K562 (cell line): Measurements from ENCODE around the gene TMC6. TPM values are rescaled to one million over a fixed set of nuclear protein-coding genes. Genes with fewer than 3 reads are reported as not detected.

Experiments
- ARID1B ChIP-seq: fragments of 450-650 bp; IDR thresholded peaks from 2 replicates; pipeline ENCODE4 v1.6.1; 2016; ENCODE audit warnings: antibody characterized with exemption, mild to moderate bottlenecking, inconsistent platforms
- ATF6 ChIP-seq: sonication (generic); formaldehyde crosslinking; IDR thresholded peaks from 2 replicates; pipeline ENCODE4 v1.4.0; 2020; ENCODE audit warnings: mild to moderate bottlenecking, missing genetic modification reagents
- BRD9 ChIP-seq: fragments of 450-650 bp; IDR thresholded peaks from 2 replicates; pipeline ENCODE4 v1.6.1; 2018; ENCODE audit warnings: low read depth; ENCODE audit not compliant: partially characterized antibody
- C11orf30 ChIP-seq: fragments of 450-650 bp; IDR thresholded peaks from 2 replicates; pipeline ENCODE4 v1.6.1; 2016; ENCODE audit warnings: low read depth, mild to moderate bottlenecking
- CBFA2T2 ChIP-seq: fragments of 450-650 bp; conservative IDR thresholded peaks from 2 replicates; pipeline ENCODE4 v1.6.1; 2017; ENCODE audit warnings: mild to moderate bottlenecking
- CBFA2T3 ChIP-seq: fragments of 450-650 bp; IDR thresholded peaks from 2 replicates; pipeline ENCODE4 v1.6.1; 2017
- CHCHD3 ChIP-seq: fragments of 250-450 bp; sonication (Bioruptor Pico); IDR thresholded peaks from 2 replicates; pipeline ENCODE4 v2.1.2; 2022; ENCODE audit warnings: mild to moderate bottlenecking
- E2F1 ChIP-seq: sonication (generic); formaldehyde crosslinking; IDR thresholded peaks from 2 replicates; pipeline ENCODE4 v1.8.1; 2023; ENCODE audit warnings: mild to moderate bottlenecking, missing genetic modification reagents, moderate library complexity
- ESRRA ChIP-seq: fragments of 450-650 bp; IDR thresholded peaks from 2 replicates; pipeline ENCODE4 v1.6.1; 2014; ENCODE audit warnings: low read depth, mild to moderate bottlenecking, moderate library complexity, borderline replicate concordance
- ETS1 ChIP-seq: conservative IDR thresholded peaks from 2 replicates; pipeline ENCODE4 v1.6.1; 2011; ENCODE audit warnings: low read depth, mild to moderate bottlenecking, low read length; ENCODE audit not compliant: control insufficient read depth
- FOXA1 ChIP-seq: fragments of 450-650 bp; IDR thresholded peaks from 2 replicates; pipeline ENCODE4 v1.6.1; 2016; ENCODE audit warnings: mild to moderate bottlenecking, borderline replicate concordance
- MCM7 ChIP-seq, 2 experiments: fragments of 450-650 bp; IDR thresholded peaks; 2 replicates each; pipeline ENCODE4 v1.6.1; 2016 to 2018
- MEF2D ChIP-seq: conservative IDR thresholded peaks from 2 replicates; pipeline ENCODE4 v1.6.1; 2016; ENCODE audit warnings: low read depth, missing genetic modification characterization, missing compliant biosample characterization
- NR1H2 ChIP-seq: sonication (generic); formaldehyde crosslinking; IDR thresholded peaks from 2 replicates; pipeline ENCODE4 v1.4.0; 2020; ENCODE audit warnings: mild to moderate bottlenecking, missing genetic modification reagents
- PML ChIP-seq: IDR thresholded peaks from 2 replicates; pipeline ENCODE4 v1.6.1; 2012; ENCODE audit warnings: low read length, inconsistent platforms
- POLR2H ChIP-seq: IDR thresholded peaks from 2 replicates; pipeline ENCODE4 v1.6.1; 2016; ENCODE audit warnings: missing genetic modification characterization, low read depth, mild to moderate bottlenecking, control low read depth, missing compliant biosample characterization, moderate library complexity
- RAD21 ChIP-seq, 2 experiments: fragments of 250-450 bp in 1 of 2; fragments of 450-650 bp in 1 of 2; sonication (Bioruptor Pico) in 1 of 2; formaldehyde crosslinking in 1 of 2; IDR thresholded peaks in 1 of 2; conservative IDR thresholded peaks in 1 of 2; 2 replicates each; pipeline versions ENCODE4 v1.4.0 to v1.8.0; 2020 to 2022; ENCODE audit warnings: mild to moderate bottlenecking in 2 of 2, moderate library complexity in 1 of 2
- SAP30 ChIP-seq: fragments of 200-600 bp; sonication (generic); IDR thresholded peaks from 2 replicates; pipeline ENCODE4 v1.6.1; 2012; ENCODE audit warnings: borderline replicate concordance, low read depth, mild to moderate bottlenecking, moderate library complexity, low read length, control low read depth, inconsistent platforms; ENCODE audit not compliant: insufficient read depth, poor library complexity, severe bottlenecking
- TAF15 ChIP-seq: fragments of 200-400 bp; formaldehyde crosslinking; IDR thresholded peaks from 2 replicates; pipeline ENCODE4 v1.6.1; 2017; ENCODE audit warnings: mild to moderate bottlenecking, low read depth, low read length, moderate library complexity
- TEAD4 ChIP-seq, 2 experiments: sonication (generic) in 1 of 2; formaldehyde crosslinking in 1 of 2; IDR thresholded peaks; 2 replicates each; pipeline versions ENCODE4 v1.6.1 to v1.8.0; 2012 to 2022; ENCODE audit warnings: borderline replicate concordance in 1 of 2, inconsistent platforms in 1 of 2, low read length in 1 of 2, mild to moderate bottlenecking in 1 of 2, missing genetic modification reagents in 1 of 2
- TFAM ChIP-seq: fragments of 250-450 bp; sonication (Bioruptor Pico); conservative IDR thresholded peaks from 2 replicates; pipeline ENCODE4 v1.5.0; 2021; ENCODE audit warnings: mild to moderate bottlenecking, moderate library complexity
- ZBTB49 ChIP-seq: sonication (generic); formaldehyde crosslinking; IDR thresholded peaks from 2 replicates; pipeline ENCODE4 v1.8.0; 2022; ENCODE audit warnings: missing genetic modification reagents, mild to moderate bottlenecking, borderline replicate concordance
- ZNF431 ChIP-seq: sonication (generic); formaldehyde crosslinking; IDR thresholded peaks from 2 replicates; pipeline ENCODE4 v1.8.0; 2022; ENCODE audit warnings: mild to moderate bottlenecking, missing genetic modification reagents
- ZNF586 ChIP-seq: fragments of 450-650 bp; formaldehyde crosslinking; conservative IDR thresholded peaks from 2 replicates; pipeline ENCODE4 v1.4.0; 2020; ENCODE audit warnings: mild to moderate bottlenecking, moderate library complexity
- polyA plus RNA-seq, 8 experiments: library from polyadenylated mRNA; depleted of rRNA in 4 of 8; stranded (reverse) in 5 of 8; unstranded in 3 of 8; fragments of >200 nt; fragmentation: Nextera tagmentation in 2 of 8; fragmentation: Illumina TruSeq in 1 of 8; extraction: Ambion mirVana in 2 of 8; extraction: Trizol in 1 of 8; gene quantifications; 2 replicates each; pipeline versions ENCODE4 v1.2.1 to v1.2.3, GENCODE V29; 2011 to 2014; ENCODE audit warnings: inconsistent platforms in 1 of 8, missing spikeins in 1 of 8
- total RNA-seq, 7 experiments: library from RNA; depleted of rRNA in 6 of 7; stranded (reverse); fragments of >200 nt in 6 of 7; fragmentation: Illumina TruSeq in 2 of 7; extraction: Trizol in 2 of 7; gene quantifications; 2 replicates each; pipeline versions ENCODE4 v1.2.1 to v1.2.3, GENCODE V29; 2011 to 2021; ENCODE audit warnings: low replicate concordance in 1 of 7

Gene TMC6
- total and polyA plus RNA-seq, 9 of the 15 experiments (the other 6 are each of a cell fraction or from before 2014, with no cell fraction given), result 4.1 to 351 (median 66.9) TPM

- TF ChIP-seq ZBTB49 (no peak), CHCHD3 (CRISPR knock-in tag) (no peak), TEAD4 (IDR thresholded peaks at IDR 0.05; ENCODE audit: low read length) (0 out of 2 replicates have a peak, but pooled peaks have one; percentile 34), TEAD4 (CRISPR knock-in tag; IDR thresholded peaks at IDR 0.05; ENCODE audit: borderline replicate concordance) (no peak), E2F1 (no peak), ZNF586 (CRISPR knock-in tag) (no peak), CBFA2T2 (peak; percentile 65), NR1H2 (0 out of 2 replicates have a peak, but pooled peaks have one; percentile 8), MCM7 (IDR thresholded peaks at IDR 0.05) (no peak), ETS1 (no peak), BRD9 (no peak), MEF2D (no peak), POLR2H (tag) (no peak), ZNF431 (CRISPR knock-in tag) (no peak), PML (no peak), ARID1B (peak; percentile 65), CBFA2T3 (peak; percentile 81), RAD21 (CRISPR knock-in tag; conservative IDR thresholded peaks at IDR 0.05 in 1 of 2, IDR thresholded peaks at IDR 0.05 in 1 of 2) (no peak), SAP30 (no peak), C11orf30 (no peak), ESRRA (no peak), TFAM (CRISPR knock-in tag) (no peak), FOXA1 (no peak), TAF15 (no peak), ATF6 (CRISPR knock-in tag) (no peak)
Measured at GRCh38 chr17:78130090-78130436, 1.5 kb upstream of the TMC6 start (continued).
